ENCODE data around the gene KRI1. TPM values are rescaled to one million over a fixed set of nuclear protein-coding genes. Genes with fewer than 3 reads are reported as not detected.

Gene KRI1
- total and polyA plus RNA-seq, 2 of the 8 experiments (the other 6 are each of a cell fraction or from before 2014, with no cell fraction given), result 14.2 to 45.2 TPM

GRCh38 chr19:10593820-10594637, 28.2 kb upstream of the KRI1 start:
- H4K5ac ChIP-seq (ENCODE audit: insufficient read length, low read depth, low read length), result no peak overlapping the region
- H3K79me1 ChIP-seq (ENCODE audit: low read depth, low read length), result no peaks in the 10 kb centered on the region
- H4K8ac ChIP-seq (ENCODE audit: extremely low read depth, insufficient read depth, low read length), result no peak overlapping the region
- no peak for DNase-seq (ENCODE audit: low read depth in 1 of 2, low spot score in 2 of 2)
- no peak overlapping the region for H4K91ac ChIP-seq (replicated peaks; ENCODE audit: insufficient read length, low read length)
- CTCF ChIA-PET (ENCODE audit: partially characterized antibody), result interaction anchor here (1.3 to 3.4 kb wide), 4 partner anchors 13 to 87 kb away, joined by 3 to 13 read pairs (median 11); no protein-coding TSS in a partner anchor
- H2AK5ac ChIP-seq (ENCODE audit: low read depth, low read length), result no peak overlapping the region
- H3K4me1 ChIP-seq (replicated peaks in 1 of 4; ENCODE audit: control insufficient read depth in 3 of 4, insufficient read depth in 4 of 4, low read length in 3 of 4), result no peaks in the 10 kb centered on the region
- no peak for FAIRE-seq
- no peak overlapping the region for H2BK5ac ChIP-seq (ENCODE audit: low read depth, low read length)
- H3K56ac ChIP-seq (replicated peaks; ENCODE audit: insufficient read length, low read depth, low read length), result no peak overlapping the region
- POLR2A ChIA-PET (ENCODE audit: partially characterized antibody), result interaction anchor here (1.4 to 3.3 kb wide), 4 partner anchors 9 to 69 kb away, joined by 3 to 19 read pairs (median 5); no protein-coding TSS in a partner anchor
- no peak overlapping the region for H3K9ac ChIP-seq (replicated peaks in 1 of 4; ENCODE audit: extremely low read depth in 1 of 4, low read depth in 3 of 4, low read length in 3 of 4)
- H3K4me2 ChIP-seq (ENCODE audit: insufficient read depth in 1 of 2, low read depth in 2 of 2, low read length in 2 of 2), result no peak overlapping the region
- no peak overlapping the region for H3K4ac ChIP-seq (replicated peaks; ENCODE audit: insufficient read length, low read depth, low read length)
- no peak overlapping the region for H2BK12ac ChIP-seq (ENCODE audit: low read depth, low read length)
- H3K4me3 ChIP-seq (ENCODE audit: extremely low read depth in 1 of 4, insufficient read depth in 2 of 4, low read depth in 3 of 4, low read length in 4 of 4), result no peak overlapping the region
- no peaks in the 10 kb centered on the region for H3K36me3 ChIP-seq (ENCODE audit: control insufficient read depth in 2 of 4, insufficient read depth in 4 of 4, low read length in 3 of 4)
- H3K27ac ChIP-seq (ENCODE audit: low read depth, low read length), result no peak overlapping the region
- 0 out of 2 replicates have a peak overlapping the region, but pooled peaks have one; percentile 72 for H2BK20ac ChIP-seq (ENCODE audit: low read length)
- no peak overlapping the region for H2AFZ ChIP-seq (ENCODE audit: low read length)
- H3K14ac ChIP-seq (ENCODE audit: insufficient read length), result no peak overlapping the region
- WGBS, 2 experiments (ENCODE audit: extremely low coverage in 1 of 2, insufficient coverage in 1 of 2, insufficient read length in 1 of 2, insufficient replicate concordance in 2 of 2, low coverage in 1 of 2, low lambda C conversion rate in 2 of 2, missing lambda C conversion rate in 1 of 2), result 84% methylated on average over 9 of the region's 9 CpGs; no CpG with 5 or more reads in 1 of the 2 experiments
- H3K79me2 ChIP-seq (ENCODE audit: control insufficient read depth in 1 of 2, insufficient read depth in 2 of 2, low read length in 2 of 2), result no peaks in the 10 kb centered on the region
- H3K9me3 ChIP-seq (ENCODE audit: insufficient read depth in 2 of 2, low read depth in 1 of 2, low read length in 1 of 2), result no peaks in the 10 kb centered on the region
- H2BK15ac ChIP-seq (ENCODE audit: low read length), result no peak overlapping the region
- H3K27me3 ChIP-seq (replicated peaks in 1 of 4; ENCODE audit: control insufficient read depth in 3 of 4, extremely low read depth in 1 of 4, insufficient read depth in 3 of 4, low read length in 3 of 4), result no peaks in the 10 kb centered on the region
- H3K18ac ChIP-seq (ENCODE audit: extremely low read depth, low read length), result no peak overlapping the region
- no peak overlapping the region for H2BK120ac ChIP-seq (replicated peaks; ENCODE audit: low read depth, low read length)
- H3K23ac ChIP-seq (ENCODE audit: insufficient read length), result no peak overlapping the region
- no peaks in the 10 kb centered on the region; the same call in 1 of the 2 replicates for H3K23me2 ChIP-seq (ENCODE audit: low read depth, low read length)
- H4K20me1 ChIP-seq (replicated peaks in 1 of 2; ENCODE audit: control insufficient read depth in 1 of 2, insufficient read depth in 2 of 2, low read length in 2 of 2), result no peaks in the 10 kb centered on the region
- TF ChIP-seq FOSL1 (IDR thresholded peaks at IDR 0.05; ENCODE audit: insufficient read depth, low read depth, low read length) (no peak), CEBPB (IDR thresholded peaks at IDR 0.05; ENCODE audit: low read depth, low read length) (no peak), SP2 (IDR thresholded peaks at IDR 0.05; ENCODE audit: low read length) (no peak), HDAC2 (IDR thresholded peaks at IDR 0.05; ENCODE audit: borderline replicate concordance in 1 of 2, low read depth in 2 of 2, low read length in 2 of 2) (no peak), CTCF (IDR thresholded peaks at IDR 0.05; ENCODE audit: control extremely low read depth in 1 of 3, insufficient read depth in 1 of 3, low read depth in 1 of 3, low read length in 3 of 3) (no peak), SIX5 (IDR thresholded peaks at IDR 0.05; ENCODE audit: low read depth, low read length) (no peak), CBX5 (IDR thresholded peaks at IDR 0.05; ENCODE audit: low read depth, low read length) (no peak), RBBP5 (IDR thresholded peaks at IDR 0.05; ENCODE audit: borderline replicate concordance, low read depth, low read length) (no peak), SIN3A (conservative IDR thresholded peaks at IDR 0.05 in 1 of 2, IDR thresholded peaks at IDR 0.05 in 1 of 2; ENCODE audit: low read depth in 1 of 2, low read length in 2 of 2) (no peak)
